ENCODE results near the gene LANCL2.

The LANCL2 gene

GRCh38 chr7:55369427-55370400 lies 4.6 kb downstream of the LANCL2 start:
- Mint-ChIP-seq H3K36me3 (no peaks in the 10 kb centered on the region), H3K4me3 (no peak overlapping the region), H3K27ac (no peak overlapping the region), H3K27me3 (no peaks in the 10 kb centered on the region), H3K9me3 (no peaks in the 10 kb centered on the region), H3K4me1 (peaks cover 17% of the 10 kb centered on the region)
- DNase-seq (ENCODE audit: low spot score in 2 of 2) = no peak
- no peak for ATAC-seq (ENCODE audit: low read depth)

- H3K36me3 Mint-ChIP-seq = peaks cover 2% of the 10 kb centered on the region
- H3K27me3 Mint-ChIP-seq = no peaks in the 10 kb centered on the region
- no peak overlapping the region for H3K4me3 Mint-ChIP-seq
- H3K9me3 Mint-ChIP-seq = no peaks in the 10 kb centered on the region
- H3K27ac Mint-ChIP-seq = no peak overlapping the region
- peaks cover 5% of the 10 kb centered on the region for H3K4me1 Mint-ChIP-seq
- DNase-seq (ENCODE audit: low spot score in 2 of 2) (no peak), ATAC-seq (ENCODE audit: low read depth) (no peak)
Observed at GRCh38 chr7:55374213-55374612, 9.1 kb downstream of the LANCL2 start.

GRCh38 chr7:55375237-55375636 lies 10.1 kb downstream of the LANCL2 start:
- H3K27ac Mint-ChIP-seq = no peak overlapping the region
- H3K36me3 Mint-ChIP-seq = peaks cover 2% of the 10 kb centered on the region
- H3K9me3 Mint-ChIP-seq = no peaks in the 10 kb centered on the region
- DNase-seq (ENCODE audit: low spot score in 2 of 2) = no peak
- H3K4me1 Mint-ChIP-seq = peaks cover 5% of the 10 kb centered on the region
- no peaks in the 10 kb centered on the region for H3K27me3 Mint-ChIP-seq
- no peak for ATAC-seq (ENCODE audit: low read depth)
- H3K4me3 Mint-ChIP-seq = no peak overlapping the region

GRCh38 chr7:55377162-55377817 lies 12.2 kb downstream of the LANCL2 start:
- H3K36me3 Mint-ChIP-seq = peaks cover 6% of the 10 kb centered on the region
- no peaks in the 10 kb centered on the region for H3K27me3 Mint-ChIP-seq
- peaks cover 8% of the 10 kb centered on the region for H3K4me1 Mint-ChIP-seq
- no peak overlapping the region for H3K27ac Mint-ChIP-seq
- DNase-seq (ENCODE audit: low spot score in 2 of 2) (no peak), ATAC-seq (ENCODE audit: low read depth) (no peak)
- H3K9me3 Mint-ChIP-seq = peaks cover 2% of the 10 kb centered on the region
- no peak overlapping the region for H3K4me3 Mint-ChIP-seq

GRCh38 chr7:55379285-55379684 lies 14.1 kb downstream of the LANCL2 start:
- no peaks in the 10 kb centered on the region for H3K27me3 Mint-ChIP-seq
- DNase-seq (ENCODE audit: low spot score in 2 of 2) (no peak), ATAC-seq (ENCODE audit: low read depth) (no peak)
- H3K4me3 Mint-ChIP-seq = no peak overlapping the region
- peaks cover 10% of the 10 kb centered on the region for H3K36me3 Mint-ChIP-seq
- H3K9me3 Mint-ChIP-seq = peaks cover 6% of the 10 kb centered on the region
- no peak overlapping the region for H3K27ac Mint-ChIP-seq
- peaks cover 4% of the 10 kb centered on the region for H3K4me1 Mint-ChIP-seq

- Mint-ChIP-seq H3K4me3 (no peak overlapping the region), H3K27ac (no peak overlapping the region), H3K9me3 (peaks cover 15% of the 10 kb centered on the region), H3K36me3 (peaks cover 20% of the 10 kb centered on the region), H3K4me1 (peaks cover 3% of the 10 kb centered on the region), H3K27me3 (no peaks in the 10 kb centered on the region)
- ATAC-seq (ENCODE audit: low read depth) (no peak), DNase-seq (ENCODE audit: low spot score in 2 of 2) (no peak)
Observed at GRCh38 chr7:55381189-55381588, 16.1 kb downstream of the LANCL2 start.

- peaks cover 19% of the 10 kb centered on the region for H3K9me3 Mint-ChIP-seq
Observed at GRCh38 chr7:55381696-55382095, 16.6 kb downstream of the LANCL2 start.

GRCh38 chr7:55382251-55382650 lies 17.1 kb downstream of the LANCL2 start:
- Mint-ChIP-seq H3K9me3 (peaks cover 22% of the 10 kb centered on the region), H3K27ac (no peak overlapping the region), H3K4me3 (no peak overlapping the region), H3K36me3 (peaks cover 29% of the 10 kb centered on the region), H3K4me1 (peaks cover 3% of the 10 kb centered on the region), H3K27me3 (no peaks in the 10 kb centered on the region)
- no peak for DNase-seq (ENCODE audit: low spot score in 2 of 2)
- ATAC-seq (ENCODE audit: low read depth) = no peak

More at GRCh38 chr7:55381696-55382095, 16.6 kb downstream of the LANCL2 start:
- DNase-seq (ENCODE audit: low spot score in 2 of 2) (no peak), ATAC-seq (ENCODE audit: low read depth) (no peak)
- Mint-ChIP-seq H3K4me1 (peaks cover 3% of the 10 kb centered on the region), H3K4me3 (no peak overlapping the region), H3K27me3 (no peaks in the 10 kb centered on the region), H3K27ac (no peak overlapping the region), H3K36me3 (peaks cover 24% of the 10 kb centered on the region)

- no peak for ATAC-seq (ENCODE audit: low read depth)
- H3K27ac Mint-ChIP-seq = no peak overlapping the region
- H3K4me1 Mint-ChIP-seq = no peaks in the 10 kb centered on the region
- H3K4me3 Mint-ChIP-seq = no peak overlapping the region
- peaks cover 36% of the 10 kb centered on the region for H3K36me3 Mint-ChIP-seq
- no peak for DNase-seq (ENCODE audit: low spot score in 2 of 2)
- H3K9me3 Mint-ChIP-seq = peaks cover 24% of the 10 kb centered on the region
- H3K27me3 Mint-ChIP-seq = no peaks in the 10 kb centered on the region
Observed at GRCh38 chr7:55386541-55386940, 21.4 kb downstream of the LANCL2 start.

- ATAC-seq (ENCODE audit: low read depth) (no peak), DNase-seq (ENCODE audit: low spot score in 2 of 2) (no peak)
- Mint-ChIP-seq H3K9me3 (peaks cover 24% of the 10 kb centered on the region), H3K36me3 (peaks cover 36% of the 10 kb centered on the region), H3K27me3 (no peaks in the 10 kb centered on the region), H3K4me3 (no peak overlapping the region), H3K4me1 (no peaks in the 10 kb centered on the region), H3K27ac (no peak overlapping the region)
Observed at GRCh38 chr7:55387062-55387965, 22.2 kb downstream of the LANCL2 start.

- Mint-ChIP-seq H3K4me1 (no peaks in the 10 kb centered on the region), H3K36me3 (peaks cover 11% of the 10 kb centered on the region), H3K27ac (no peak overlapping the region), H3K27me3 (no peaks in the 10 kb centered on the region), H3K9me3 (no peaks in the 10 kb centered on the region), H3K4me3 (no peak overlapping the region)
- DNase-seq (ENCODE audit: low spot score in 2 of 2) = no peak
- no peak for ATAC-seq (ENCODE audit: low read depth)
Observed at GRCh38 chr7:55396233-55396785, 31.2 kb downstream of the LANCL2 start.

- DNase-seq (ENCODE audit: low spot score in 2 of 2) = no peak
- no peak overlapping the region for H3K4me3 Mint-ChIP-seq
- peaks cover 9% of the 10 kb centered on the region for H3K36me3 Mint-ChIP-seq
- no peaks in the 10 kb centered on the region for H3K27me3 Mint-ChIP-seq
- H3K4me1 Mint-ChIP-seq = no peaks in the 10 kb centered on the region
- no peak overlapping the region for H3K27ac Mint-ChIP-seq
- ATAC-seq (ENCODE audit: low read depth) = no peak
- H3K9me3 Mint-ChIP-seq = no peaks in the 10 kb centered on the region
Observed at GRCh38 chr7:55397617-55398016, 32.5 kb downstream of the LANCL2 start.

- ATAC-seq (ENCODE audit: low read depth) (no peak), DNase-seq (ENCODE audit: low spot score in 2 of 2) (no peak)
- H3K4me3 Mint-ChIP-seq = no peak overlapping the region
- H3K36me3 Mint-ChIP-seq = peaks cover 14% of the 10 kb centered on the region
- H3K9me3 Mint-ChIP-seq = no peaks in the 10 kb centered on the region
- no peaks in the 10 kb centered on the region for H3K4me1 Mint-ChIP-seq
- H3K27me3 Mint-ChIP-seq = no peaks in the 10 kb centered on the region
- no peak overlapping the region for H3K27ac Mint-ChIP-seq
Observed at GRCh38 chr7:55400191-55400590, 35.1 kb downstream of the LANCL2 start.
